ENCODE measurements around the gene TOX2.

TOX2 gene

DNA sequence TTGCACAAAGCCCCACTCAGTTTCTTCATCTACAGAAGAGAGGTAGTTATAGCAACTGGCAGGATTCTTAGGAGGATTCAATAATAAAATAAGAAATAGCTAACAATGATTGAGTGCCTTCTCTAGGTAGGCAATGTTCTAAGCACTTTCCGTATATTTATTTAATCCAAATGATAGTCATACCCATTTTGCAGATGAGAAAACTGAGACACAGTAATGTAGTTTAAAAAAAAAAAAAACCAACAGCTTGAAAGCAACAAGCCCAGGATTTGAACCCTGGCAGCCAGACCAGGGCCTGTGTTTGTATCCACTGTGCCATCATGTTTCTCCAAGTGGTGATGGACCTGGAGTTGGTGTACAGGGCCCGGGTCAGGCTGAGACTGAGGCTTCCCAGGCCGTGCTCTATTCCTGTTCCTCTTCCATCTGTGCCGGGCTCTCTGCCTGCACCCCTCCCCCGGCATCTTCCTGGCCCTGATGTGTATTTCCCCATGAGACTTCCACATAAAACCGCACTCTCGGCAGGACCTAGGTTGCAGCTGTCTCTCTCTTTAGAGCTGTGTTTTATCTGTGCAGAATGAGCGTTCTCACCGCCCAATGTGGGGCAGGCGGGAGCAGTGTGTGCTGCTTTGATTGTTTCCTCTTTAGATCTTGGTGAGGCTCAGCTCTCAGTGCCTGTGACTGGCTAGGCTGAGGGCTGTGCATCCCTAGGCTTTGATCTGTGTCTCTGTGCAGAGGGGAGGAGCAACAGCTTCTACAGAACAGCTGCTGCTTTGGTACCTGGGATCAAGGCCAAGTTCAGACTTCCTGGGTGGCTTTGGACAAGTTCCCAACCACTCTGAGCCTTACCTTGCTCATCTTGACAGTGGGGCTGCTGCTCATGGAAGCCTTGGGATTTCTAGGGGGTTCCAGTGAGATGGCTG lies 49.5 kb downstream of the TOX2 start:
- peaks cover 38% of the 10 kb centered on the region for H3K4me1 ChIP-seq (ENCODE audit: control insufficient read depth, insufficient read depth, low read length, poor library complexity, severe bottlenecking)
- H3K27ac ChIP-seq (ENCODE audit: insufficient read depth, low read length, poor library complexity, severe bottlenecking) = no peak overlapping the region
- no peaks in the 10 kb centered on the region for H3K9me3 ChIP-seq (ENCODE audit: control insufficient read depth, low read length)
- H3K27me3 ChIP-seq (replicated peaks; ENCODE audit: control insufficient read depth, insufficient read depth, low read length, poor library complexity, severe bottlenecking) = no peaks in the 10 kb centered on the region
- peak in 2 of 3 donors; percentile 12 to 31 for DNase-seq
- no peaks in the 10 kb centered on the region for H3K36me3 ChIP-seq (ENCODE audit: control insufficient read depth, insufficient read depth, low read length)
- no peak overlapping the region for H3K4me3 ChIP-seq (ENCODE audit: insufficient read depth, low read depth, low read length, poor library complexity, severe bottlenecking)

DNA sequence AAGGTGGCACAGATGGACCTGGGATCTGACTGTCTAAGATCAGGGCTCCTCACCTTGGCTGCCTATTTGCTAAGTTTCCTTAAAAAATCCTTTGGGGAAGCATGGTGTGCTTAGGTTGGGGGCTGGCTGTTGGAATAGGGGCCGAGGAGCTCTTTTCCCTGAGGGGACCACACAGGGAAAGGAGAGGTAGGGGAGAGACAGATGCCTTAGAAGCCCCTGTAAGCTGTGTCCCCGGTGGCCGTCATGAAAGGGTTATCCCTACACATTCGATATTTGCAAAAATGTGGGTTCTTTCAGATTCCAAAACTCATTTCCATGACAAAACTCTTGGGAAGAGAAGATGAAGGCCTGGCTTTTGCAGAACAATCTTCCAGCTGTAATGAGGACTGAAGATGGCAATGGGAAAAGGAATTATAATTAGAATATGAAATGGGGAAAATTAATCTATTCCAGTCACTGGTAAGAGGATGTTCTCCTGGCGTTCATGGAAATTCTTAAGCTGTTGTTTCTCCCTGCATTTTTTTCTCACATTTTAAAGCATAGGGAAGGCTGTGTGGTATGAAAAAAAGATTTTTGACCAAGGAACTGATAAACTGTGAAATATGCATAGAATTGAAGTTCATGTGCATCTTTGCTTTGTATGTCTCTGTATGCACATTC lies 53.8 kb downstream of the TOX2 start:
- Histone ChIP-seq H3K4me3 (ENCODE audit: insufficient read depth, low read depth, low read length, poor library complexity, severe bottlenecking) (no peak overlapping the region), H3K36me3 (ENCODE audit: control insufficient read depth, insufficient read depth, low read length) (no peaks in the 10 kb centered on the region), H3K27ac (ENCODE audit: insufficient read depth, low read length, poor library complexity, severe bottlenecking) (no peak overlapping the region), H3K27me3 (replicated peaks; ENCODE audit: control insufficient read depth, insufficient read depth, low read length, poor library complexity, severe bottlenecking) (no peaks in the 10 kb centered on the region), H3K9me3 (ENCODE audit: control insufficient read depth, low read length) (no peaks in the 10 kb centered on the region), H3K4me1 (ENCODE audit: control insufficient read depth, insufficient read depth, low read length, poor library complexity, severe bottlenecking) (peaks cover 14% of the 10 kb centered on the region)
- DNase-seq = no peak

DNA sequence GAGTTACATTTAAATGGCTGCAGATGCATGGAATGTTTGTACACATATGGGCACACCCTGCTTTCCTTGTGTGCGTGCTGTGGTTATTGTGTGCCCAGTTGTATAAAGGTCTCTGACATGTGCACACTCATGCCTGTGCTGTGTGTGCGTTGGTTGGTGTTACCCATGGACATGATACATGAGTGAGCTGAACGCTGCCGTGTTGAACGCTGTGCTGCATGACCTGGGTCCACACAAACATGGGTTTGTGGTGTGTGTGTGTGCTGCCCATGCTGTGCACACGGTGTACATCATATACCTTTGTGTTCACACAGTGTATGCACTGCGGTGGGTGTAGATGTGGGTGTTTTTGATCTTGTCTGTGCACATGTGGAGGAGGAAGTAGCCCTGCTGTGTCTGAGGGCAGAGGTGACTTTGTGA lies 54.4 kb downstream of the TOX2 start:
- Histone ChIP-seq H3K4me1 (ENCODE audit: control insufficient read depth, insufficient read depth, low read length, poor library complexity, severe bottlenecking) (peaks cover 11% of the 10 kb centered on the region), H3K27me3 (replicated peaks; ENCODE audit: control insufficient read depth, insufficient read depth, low read length, poor library complexity, severe bottlenecking) (no peaks in the 10 kb centered on the region), H3K36me3 (ENCODE audit: control insufficient read depth, insufficient read depth, low read length) (no peaks in the 10 kb centered on the region), H3K27ac (ENCODE audit: insufficient read depth, low read length, poor library complexity, severe bottlenecking) (no peak overlapping the region), H3K9me3 (ENCODE audit: control insufficient read depth, low read length) (no peaks in the 10 kb centered on the region), H3K4me3 (ENCODE audit: insufficient read depth, low read depth, low read length, poor library complexity, severe bottlenecking) (no peak overlapping the region)
- DNase-seq = no peak

DNA sequence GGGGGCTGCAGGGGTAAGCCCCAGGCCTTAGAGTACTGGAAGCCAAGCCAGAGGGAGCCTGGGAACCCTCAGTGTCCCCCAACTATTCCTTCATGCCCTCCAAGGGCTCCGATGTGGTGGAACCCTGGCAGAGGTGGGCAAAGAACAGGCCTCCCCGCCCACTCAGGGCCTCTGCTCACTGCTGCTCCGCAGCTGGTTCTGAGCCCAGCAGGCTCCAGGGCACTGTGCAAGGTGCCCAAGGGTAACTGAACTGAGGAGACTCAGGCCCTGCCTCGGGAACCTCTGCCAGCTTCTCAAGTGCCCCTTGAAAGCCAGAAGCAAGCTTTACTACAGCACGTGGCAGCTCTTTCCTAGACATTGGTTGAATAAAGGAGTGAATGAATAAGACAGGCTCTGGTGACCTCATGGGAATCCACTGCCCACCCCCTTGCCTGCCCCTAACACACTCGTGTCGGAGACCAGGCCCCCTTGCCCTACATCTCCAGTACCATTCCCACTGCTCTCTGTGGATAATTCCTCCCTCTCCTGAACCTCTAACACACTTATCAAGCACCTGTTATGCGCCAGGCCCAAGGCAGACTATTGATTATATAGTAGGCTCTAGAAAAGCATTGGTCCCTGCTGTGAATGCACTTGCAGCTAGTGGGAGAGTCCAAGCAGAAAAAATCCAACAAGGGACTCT lies 55.0 kb downstream of the TOX2 start:
- H3K4me3 ChIP-seq (ENCODE audit: insufficient read depth, low read depth, low read length, poor library complexity, severe bottlenecking) = no peak overlapping the region
- peaks cover 5% of the 10 kb centered on the region for H3K4me1 ChIP-seq (ENCODE audit: control insufficient read depth, insufficient read depth, low read length, poor library complexity, severe bottlenecking)
- H3K9me3 ChIP-seq (ENCODE audit: control insufficient read depth, low read length) = no peaks in the 10 kb centered on the region
- H3K36me3 ChIP-seq (ENCODE audit: control insufficient read depth, insufficient read depth, low read length) = no peaks in the 10 kb centered on the region
- no peak overlapping the region for H3K27ac ChIP-seq (ENCODE audit: insufficient read depth, low read length, poor library complexity, severe bottlenecking)
- H3K27me3 ChIP-seq (replicated peaks; ENCODE audit: control insufficient read depth, insufficient read depth, low read length, poor library complexity, severe bottlenecking) = no peaks in the 10 kb centered on the region
- no peak for DNase-seq

DNA sequence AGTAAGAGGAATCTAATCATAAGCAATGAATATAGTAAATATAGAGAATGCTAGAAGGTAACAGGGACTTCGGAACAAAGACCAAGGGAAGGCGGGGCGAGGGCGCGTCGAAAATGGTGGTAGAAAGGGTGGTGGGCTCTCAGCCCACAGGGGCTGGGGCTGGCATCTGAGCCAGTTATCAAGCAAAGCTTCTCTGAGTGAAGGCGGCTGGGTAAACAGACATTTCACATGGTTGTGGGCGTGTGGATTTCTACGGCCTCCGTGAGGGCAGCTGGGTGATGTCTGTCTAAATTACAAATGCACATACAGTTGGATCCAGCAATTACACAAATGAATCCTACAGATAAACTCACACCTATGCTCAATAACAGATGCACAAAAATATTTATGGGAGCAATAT lies 56.6 kb downstream of the TOX2 start:
- H3K27me3 ChIP-seq (replicated peaks; ENCODE audit: control insufficient read depth, insufficient read depth, low read length, poor library complexity, severe bottlenecking) = no peaks in the 10 kb centered on the region
- no peak for DNase-seq
- H3K4me1 ChIP-seq (ENCODE audit: control insufficient read depth, insufficient read depth, low read length, poor library complexity, severe bottlenecking) = no peaks in the 10 kb centered on the region
- H3K27ac ChIP-seq (ENCODE audit: insufficient read depth, low read length, poor library complexity, severe bottlenecking) = no peak overlapping the region
- H3K4me3 ChIP-seq (ENCODE audit: insufficient read depth, low read depth, low read length, poor library complexity, severe bottlenecking) = no peak overlapping the region
- no peaks in the 10 kb centered on the region for H3K9me3 ChIP-seq (ENCODE audit: control insufficient read depth, low read length)
- H3K36me3 ChIP-seq (ENCODE audit: control insufficient read depth, insufficient read depth, low read length) = no peaks in the 10 kb centered on the region

DNA sequence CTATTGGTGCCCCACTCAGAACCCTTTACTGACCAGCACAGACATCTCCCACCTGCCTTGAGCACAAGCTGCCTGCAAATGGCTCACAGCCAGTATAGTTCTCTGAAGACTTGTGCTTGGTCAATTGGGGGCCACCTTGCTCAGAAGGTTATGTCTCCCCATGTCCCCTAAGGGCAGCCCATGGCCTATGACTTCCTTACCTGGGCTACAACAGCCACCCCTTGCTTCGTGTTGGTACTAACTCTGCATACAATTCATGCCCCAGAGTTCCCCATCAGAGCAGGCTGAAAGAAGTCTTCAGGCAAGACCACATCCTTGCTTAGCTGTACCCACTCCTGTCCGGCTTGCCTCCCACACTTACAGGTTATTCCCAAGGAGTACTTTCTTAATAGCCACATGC lies 57.4 kb downstream of the TOX2 start:
- no peak overlapping the region for H3K27ac ChIP-seq (ENCODE audit: insufficient read depth, low read length, poor library complexity, severe bottlenecking)
- DNase-seq = no peak
- no peak overlapping the region for H3K4me3 ChIP-seq (ENCODE audit: insufficient read depth, low read depth, low read length, poor library complexity, severe bottlenecking)
- H3K9me3 ChIP-seq (ENCODE audit: control insufficient read depth, low read length) = no peaks in the 10 kb centered on the region
- H3K27me3 ChIP-seq (replicated peaks; ENCODE audit: control insufficient read depth, insufficient read depth, low read length, poor library complexity, severe bottlenecking) = no peaks in the 10 kb centered on the region
- H3K4me1 ChIP-seq (ENCODE audit: control insufficient read depth, insufficient read depth, low read length, poor library complexity, severe bottlenecking) = no peaks in the 10 kb centered on the region
- no peaks in the 10 kb centered on the region for H3K36me3 ChIP-seq (ENCODE audit: control insufficient read depth, insufficient read depth, low read length)

DNA sequence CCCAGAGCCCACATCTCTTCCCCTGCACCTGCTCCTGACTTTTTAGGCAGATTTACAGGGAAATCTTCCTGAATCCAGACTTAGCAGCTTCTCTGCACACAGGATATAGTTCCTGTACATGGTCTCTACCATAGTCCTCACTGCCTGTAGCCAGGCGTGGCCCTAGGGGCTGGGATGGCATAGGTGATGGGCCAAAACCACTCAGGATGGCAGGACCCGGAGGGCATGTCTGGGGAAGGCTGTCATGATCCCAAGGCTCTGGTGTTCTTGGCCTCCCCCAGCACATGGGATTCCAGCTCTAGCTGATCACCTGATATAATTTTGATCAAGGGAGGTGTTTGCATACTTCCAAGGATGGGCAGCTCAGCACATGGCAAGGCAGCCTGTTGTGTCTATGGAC lies 58.0 kb downstream of the TOX2 start:
- Histone ChIP-seq H3K27ac (ENCODE audit: insufficient read depth, low read length, poor library complexity, severe bottlenecking) (no peak overlapping the region), H3K4me1 (ENCODE audit: control insufficient read depth, insufficient read depth, low read length, poor library complexity, severe bottlenecking) (no peaks in the 10 kb centered on the region), H3K27me3 (replicated peaks; ENCODE audit: control insufficient read depth, insufficient read depth, low read length, poor library complexity, severe bottlenecking) (no peaks in the 10 kb centered on the region), H3K9me3 (ENCODE audit: control insufficient read depth, low read length) (no peaks in the 10 kb centered on the region), H3K4me3 (ENCODE audit: insufficient read depth, low read depth, low read length, poor library complexity, severe bottlenecking) (no peak overlapping the region), H3K36me3 (ENCODE audit: control insufficient read depth, insufficient read depth, low read length) (no peaks in the 10 kb centered on the region)
- DNase-seq = no peak

DNA sequence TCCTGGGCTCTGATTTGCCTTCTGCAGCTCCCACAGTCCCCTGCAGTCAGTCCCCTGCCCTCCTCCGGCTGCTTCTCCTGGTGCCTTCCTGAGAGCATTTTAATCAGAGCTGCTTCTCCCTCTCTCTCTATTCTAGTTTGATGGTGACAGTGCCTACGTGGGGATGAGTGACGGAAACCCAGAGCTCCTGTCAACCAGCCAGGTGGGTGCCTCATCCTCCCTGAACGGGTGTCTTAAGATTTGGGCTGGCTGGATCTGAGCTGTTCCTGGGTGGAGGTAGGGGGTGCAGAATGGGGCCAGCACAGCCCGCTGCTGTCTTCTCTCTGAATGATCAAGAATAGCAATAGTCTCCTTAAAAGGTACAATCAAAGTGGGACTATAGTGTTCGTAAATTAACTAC lies 58.6 kb downstream of the TOX2 start:
- DNase-seq = no peak
- Histone ChIP-seq H3K27ac (ENCODE audit: insufficient read depth, low read length, poor library complexity, severe bottlenecking) (no peak overlapping the region), H3K4me1 (ENCODE audit: control insufficient read depth, insufficient read depth, low read length, poor library complexity, severe bottlenecking) (no peaks in the 10 kb centered on the region)

DNA sequence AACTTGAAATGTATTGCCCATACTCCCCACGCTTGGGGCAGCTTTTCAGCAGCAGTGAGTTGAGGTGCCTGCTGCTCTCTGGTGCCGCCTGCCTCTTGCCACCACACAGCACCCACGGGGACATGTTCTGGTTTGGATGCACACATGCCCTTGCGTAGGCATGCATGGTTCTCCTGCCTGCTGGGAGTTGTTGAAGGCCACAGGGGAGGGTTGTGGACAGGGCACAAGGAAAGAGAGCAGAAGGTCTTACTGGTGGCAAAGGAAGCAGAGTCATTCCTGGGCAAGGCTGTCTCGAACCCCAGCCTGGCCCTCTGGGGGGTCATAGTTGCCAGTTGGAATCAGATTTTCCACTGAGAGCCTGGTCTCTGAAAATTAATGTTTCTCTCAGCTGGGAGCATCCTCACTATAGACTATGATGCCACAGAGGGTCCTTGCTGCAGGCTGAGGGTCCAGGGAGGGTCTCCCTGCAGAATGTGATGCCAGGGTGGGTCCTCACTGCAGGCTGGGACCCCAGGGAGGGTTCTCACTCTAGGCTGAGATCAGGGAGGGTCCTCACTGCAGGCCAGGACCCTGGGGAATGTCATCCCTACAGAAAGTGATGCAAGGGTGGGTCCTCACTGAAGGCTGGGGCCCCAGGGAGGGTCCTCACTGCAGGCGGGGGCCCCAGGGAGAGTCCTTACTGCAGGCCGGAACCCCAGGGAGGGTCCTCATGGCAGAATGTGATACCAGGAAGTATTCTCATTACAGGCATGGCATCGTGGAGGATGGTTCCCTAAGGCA lies 59.2 kb downstream of the TOX2 start:
- no peak for DNase-seq
- Histone ChIP-seq H3K36me3 (ENCODE audit: control insufficient read depth, insufficient read depth, low read length) (no peaks in the 10 kb centered on the region), H3K9me3 (ENCODE audit: control insufficient read depth, low read length) (no peaks in the 10 kb centered on the region), H3K27me3 (replicated peaks; ENCODE audit: control insufficient read depth, insufficient read depth, low read length, poor library complexity, severe bottlenecking) (no peaks in the 10 kb centered on the region), H3K4me3 (ENCODE audit: insufficient read depth, low read depth, low read length, poor library complexity, severe bottlenecking) (no peak overlapping the region), H3K27ac (ENCODE audit: insufficient read depth, low read length, poor library complexity, severe bottlenecking) (no peak overlapping the region), H3K4me1 (ENCODE audit: control insufficient read depth, insufficient read depth, low read length, poor library complexity, severe bottlenecking) (no peaks in the 10 kb centered on the region)

More for the DNA sequence above, 58.6 kb downstream of the TOX2 start:
- Histone ChIP-seq H3K36me3 (ENCODE audit: control insufficient read depth, insufficient read depth, low read length) (no peaks in the 10 kb centered on the region), H3K9me3 (ENCODE audit: control insufficient read depth, low read length) (no peaks in the 10 kb centered on the region), H3K27me3 (replicated peaks; ENCODE audit: control insufficient read depth, insufficient read depth, low read length, poor library complexity, severe bottlenecking) (no peaks in the 10 kb centered on the region), H3K4me3 (ENCODE audit: insufficient read depth, low read depth, low read length, poor library complexity, severe bottlenecking) (no peak overlapping the region)
